ENCODE results near the gene CYB5RL.

- TF ChIP-seq CTCF (IDR thresholded peaks at IDR 0.05) (no peak), EP300 (IDR thresholded peaks at IDR 0.05) (no peak), POLR2A (IDR thresholded peaks at IDR 0.05) (peak in 1 of 4 donors; percentile 19)
Observed at GRCh38 chr1:54220004-54220811, 20.4 kb upstream of the CYB5RL start.

Data from upper lobe of left lung (tissue), 4 donors.